GM10248 (cell line): ENCODE measurements around the gene GRM8.

ENCODE experiments used
- CTCF ChIA-PET: fragments of 300-600 bp; sonication (Branson Sonifier 250); formaldehyde crosslinking; extraction: SDS; loops from one replicate; lab custom pipeline; 2021; ENCODE audit warnings: antibody characterized with exemption; lab: Yijun Ruan, JAX
- POLR2A ChIA-PET: fragments of 350-650 bp; sonication (Branson Sonifier 250); formaldehyde crosslinking; extraction: SDS; loops from one replicate; lab custom pipeline; 2020; ENCODE audit warnings: antibody characterized with exemption; lab: Yijun Ruan, JAX
- DNase-seq: peaks from one replicate; pipeline ENCODE4 v3.0.0; 2012; ENCODE audit errors: extremely low spot score
- TF ChIP-seq, protein P1 (sequence below): IDR thresholded peaks from 2 replicates; pipeline ENCODE4 v1.5.1; 2012; ENCODE audit warnings: mild to moderate bottlenecking, low read depth; ENCODE audit errors: extremely low read depth, missing control alignments, control extremely low read depth

GRM8 gene

DNA sequence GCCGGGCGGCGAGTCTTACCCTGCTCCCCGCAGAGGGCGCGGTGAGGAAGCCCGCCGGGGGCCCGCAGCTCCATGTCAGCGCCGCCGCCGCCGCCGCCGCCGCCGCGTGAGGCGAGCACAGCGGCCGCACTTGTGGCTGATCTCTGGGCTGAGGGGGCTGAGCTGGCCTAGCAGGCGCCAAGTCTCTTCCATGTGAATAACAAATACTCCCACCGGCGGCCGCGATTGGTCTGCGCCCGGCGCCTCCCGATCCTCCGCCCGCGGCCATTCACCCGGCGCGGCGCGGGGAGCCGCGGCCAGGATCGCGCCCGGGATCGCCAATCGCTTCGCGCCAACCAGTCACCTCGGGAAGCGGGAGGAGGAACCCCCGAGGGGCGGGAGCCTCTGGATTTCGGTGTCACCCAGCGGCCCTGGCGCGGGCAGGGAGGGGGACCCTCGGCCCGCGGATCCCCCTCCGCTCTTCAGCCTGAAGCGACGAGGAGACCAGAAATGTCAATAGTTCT is at the start of gene GRM8:
Gene GRM8 (minus strand): TSS at position 164 of the 503 bp plus-strand sequence.
- DNase-seq = peak; percentile 36
- TF ChIP-seq, protein P1, sequence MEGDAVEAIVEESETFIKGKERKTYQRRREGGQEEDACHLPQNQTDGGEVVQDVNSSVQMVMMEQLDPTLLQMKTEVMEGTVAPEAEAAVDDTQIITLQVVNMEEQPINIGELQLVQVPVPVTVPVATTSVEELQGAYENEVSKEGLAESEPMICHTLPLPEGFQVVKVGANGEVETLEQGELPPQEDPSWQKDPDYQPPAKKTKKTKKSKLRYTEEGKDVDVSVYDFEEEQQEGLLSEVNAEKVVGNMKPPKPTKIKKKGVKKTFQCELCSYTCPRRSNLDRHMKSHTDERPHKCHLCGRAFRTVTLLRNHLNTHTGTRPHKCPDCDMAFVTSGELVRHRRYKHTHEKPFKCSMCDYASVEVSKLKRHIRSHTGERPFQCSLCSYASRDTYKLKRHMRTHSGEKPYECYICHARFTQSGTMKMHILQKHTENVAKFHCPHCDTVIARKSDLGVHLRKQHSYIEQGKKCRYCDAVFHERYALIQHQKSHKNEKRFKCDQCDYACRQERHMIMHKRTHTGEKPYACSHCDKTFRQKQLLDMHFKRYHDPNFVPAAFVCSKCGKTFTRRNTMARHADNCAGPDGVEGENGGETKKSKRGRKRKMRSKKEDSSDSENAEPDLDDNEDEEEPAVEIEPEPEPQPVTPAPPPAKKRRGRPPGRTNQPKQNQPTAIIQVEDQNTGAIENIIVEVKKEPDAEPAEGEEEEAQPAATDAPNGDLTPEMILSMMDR = no peak
- ChIA-PET CTCF (interaction anchor here (0.6 to 4.5 kb wide), 9 partner anchors 8 to 450 kb away, joined by 3 to 26 read pairs (median 6); no protein-coding TSS in a partner anchor), POLR2A (no interaction called here)

DNA sequence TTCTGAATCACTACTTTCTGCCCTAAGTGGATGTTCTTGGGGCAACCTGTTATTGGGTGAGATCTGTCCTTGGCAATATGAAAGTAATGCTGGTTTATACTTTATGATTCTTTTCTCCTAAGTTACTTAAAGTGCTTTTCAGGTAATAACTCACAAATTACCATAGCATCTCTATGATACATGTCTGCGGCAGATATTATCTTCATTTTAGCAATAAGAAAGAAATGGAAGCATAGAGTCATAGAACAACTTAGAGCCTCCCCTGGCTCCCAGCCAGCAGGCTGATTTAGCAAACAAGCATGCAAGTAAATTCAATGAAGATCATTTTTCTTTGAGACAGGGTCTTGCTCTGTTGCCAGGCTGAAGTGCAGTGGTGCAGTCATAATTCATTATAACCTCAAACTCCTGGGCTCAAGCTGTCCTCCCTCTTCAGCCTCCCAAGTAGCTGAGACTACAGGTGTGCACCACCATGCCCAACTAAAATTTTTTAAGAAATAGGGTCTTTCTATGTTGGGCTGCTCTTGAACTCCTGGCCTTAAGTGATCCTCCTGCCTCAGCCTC is 38.1 kb upstream of the GRM8 start:
- DNase-seq = no peak
- CTCF ChIA-PET = no interaction called here
- POLR2A ChIA-PET = no interaction called here
- TF ChIP-seq, protein P1 = no peak

DNA sequence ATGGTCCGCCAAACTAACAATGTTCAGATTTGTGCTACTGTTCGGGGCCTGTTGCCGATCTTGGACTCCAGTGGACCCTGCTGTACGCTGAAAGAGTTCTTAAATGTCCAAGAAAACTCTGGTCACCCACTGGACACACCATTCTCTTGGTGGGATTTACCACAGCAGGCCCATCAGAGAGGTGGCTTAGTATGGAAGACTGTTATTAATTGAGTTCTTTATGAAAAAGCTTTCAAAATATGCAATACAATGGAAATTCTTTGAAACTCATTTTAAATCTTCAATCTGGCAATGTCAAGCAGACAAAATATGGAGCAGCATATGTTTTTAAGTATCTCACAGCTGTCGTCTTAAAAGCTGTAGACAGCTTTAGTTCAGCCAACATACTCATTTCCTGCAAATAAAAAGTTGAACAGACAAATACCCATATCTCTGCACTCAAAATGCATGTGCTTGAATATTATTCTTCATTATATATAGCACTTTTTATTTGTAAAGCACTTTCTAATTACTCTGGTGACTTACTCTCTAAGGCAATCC is 37.4 kb upstream of the GRM8 start:
- ChIA-PET CTCF (no interaction called here), POLR2A (no interaction called here)
- TF ChIP-seq, protein P1 = no peak
- no peak for DNase-seq

DNA sequence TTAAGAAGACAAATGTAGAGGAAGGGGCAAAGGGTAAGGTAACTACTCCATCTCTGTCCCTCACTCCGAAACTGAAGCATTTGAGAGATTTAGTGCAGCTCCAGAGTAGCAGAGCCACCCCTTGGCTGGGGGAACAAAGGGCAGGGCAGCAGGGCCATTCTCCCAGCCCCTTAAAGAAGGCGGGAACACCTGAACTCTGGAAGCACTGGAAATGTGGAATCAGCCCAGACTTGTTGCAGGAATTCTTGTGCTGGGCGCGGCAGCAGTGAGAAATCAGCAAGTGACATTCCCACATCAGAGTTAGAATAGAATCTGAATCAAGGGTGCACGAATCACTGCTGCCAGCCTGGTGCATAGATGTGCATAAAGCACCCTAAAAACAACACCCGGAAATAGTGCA is 34.4 kb upstream of the GRM8 start:
- TF ChIP-seq, protein P1 = no peak
- POLR2A ChIA-PET = no interaction called here
- no peak for DNase-seq
- CTCF ChIA-PET = interaction anchor here (3.0 kb wide), 1 partner anchor 16 kb away, joined by 10 read pairs; no protein-coding TSS in a partner anchor

DNA sequence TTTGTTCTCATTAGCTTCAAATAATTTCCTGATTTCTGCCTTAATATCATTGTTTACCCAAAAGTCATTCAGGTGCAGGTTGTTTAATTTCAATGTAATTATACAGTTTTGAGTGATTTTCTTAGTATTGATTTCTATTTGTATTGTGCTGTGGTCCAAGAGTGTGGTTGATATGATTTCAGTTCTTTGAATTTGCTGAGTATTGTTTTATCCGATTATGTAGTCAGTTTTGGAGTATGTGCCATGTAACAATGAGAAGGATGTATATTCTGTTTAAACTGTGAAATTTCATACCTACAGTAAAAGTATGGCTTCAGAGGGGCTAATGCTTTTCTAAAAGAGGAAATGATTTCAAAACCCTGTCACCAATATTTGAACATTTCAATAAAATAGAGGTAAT is 17.4 kb upstream of the GRM8 start:
- DNase-seq = no peak
- ChIA-PET CTCF (interaction anchor here (0.8 to 2.2 kb wide), 2 partner anchors 8 to 10 kb away, joined by 3 to 5 read pairs; no protein-coding TSS in a partner anchor), POLR2A (no interaction called here)
- TF ChIP-seq, protein P1 = no peak

DNA sequence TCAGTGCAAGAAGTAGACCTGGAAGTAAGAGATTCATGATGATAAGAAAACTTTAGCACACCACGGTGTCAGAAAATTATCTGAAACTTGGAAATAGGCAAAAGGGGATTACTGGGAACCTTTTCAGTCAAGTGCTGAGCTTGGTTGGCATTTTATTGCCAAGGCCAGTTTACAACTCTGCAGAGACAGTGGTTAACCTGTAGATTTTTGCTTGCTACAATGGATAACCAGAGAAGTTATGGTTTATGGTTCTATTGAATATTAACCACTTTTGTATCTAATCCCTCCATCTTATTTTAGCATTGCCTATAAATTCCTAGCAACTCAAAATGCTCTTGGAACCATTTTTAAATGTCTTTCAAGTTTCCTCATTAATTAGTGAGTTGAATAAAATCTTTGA is 13.3 kb upstream of the GRM8 start:
- no peak for DNase-seq
- TF ChIP-seq, protein P1 = no peak
- CTCF ChIA-PET = no interaction called here
- POLR2A ChIA-PET = no interaction called here
